B cell (primary cell): ENCODE data around the gene CD163. TPM values are rescaled to one million over a fixed set of nuclear protein-coding genes. Genes with fewer than 3 reads are reported as not detected.

Source experiments
- ATAC-seq: fragments of 200-7000 bp; cut with Tn5 transposase; one replicate; pipeline ENCODE4 v1.10.0; 2021; ENCODE audit warnings: low read depth, mild to moderate bottlenecking, moderate number of reproducible peaks, moderate library complexity
- CTCF ChIA-PET: fragments of 350-600 bp; sonication (Branson Sonifier 250); formaldehyde crosslinking; loops from one replicate; lab custom pipeline; 2021; ENCODE audit warnings: antibody characterized with exemption, inconsistent platforms; lab: Charles Lee
- POLR2A ChIA-PET: fragments of 350-600 bp; sonication (Branson Sonifier 250); formaldehyde crosslinking; loops from one replicate; lab custom pipeline; 2021; ENCODE audit warnings: antibody characterized with exemption; lab: Charles Lee
- DNase-seq: peaks from one replicate; pipeline ENCODE4 v3.0.0; 2013
- H2AFZ ChIP-seq: 2 replicates; pipeline ENCODE4 v1.6.1; 2012; ENCODE audit warnings: mild to moderate bottlenecking, low read depth, low read length; ENCODE audit not compliant: insufficient read depth, poor library complexity, severe bottlenecking
- H3K27ac ChIP-seq, 2 donors: 1 replicate in 1 of 2; 2 replicates in 1 of 2; pipeline ENCODE4 v1.5.1; 2012 to 2013; ENCODE audit warnings: low read length in 2 of 2, mild to moderate bottlenecking in 2 of 2, moderate library complexity in 1 of 2
- H3K27me3 ChIP-seq, 4 experiments: fragments of 200-600 bp in 1 of 4; sonication (generic) in 1 of 4; replicated peaks in 1 of 4; 1 replicate in 2 of 4; 2 replicates in 2 of 4; pipeline versions ENCODE4 v1.6.1 to v1.7.0; 2013 to 2016; ENCODE audit warnings: low read length in 3 of 4, mild to moderate bottlenecking in 2 of 4, mixed read lengths in 1 of 4, moderate library complexity in 1 of 4; ENCODE audit not compliant: insufficient read depth in 4 of 4, control insufficient read depth in 3 of 4; ENCODE audit errors: control extremely low read depth in 1 of 4
- H3K36me3 ChIP-seq, 2 experiments: replicated peaks in 1 of 2; 1 replicate in 1 of 2; 2 replicates in 1 of 2; pipeline versions ENCODE4 v1.6.1 to v1.7.1; 2013; ENCODE audit warnings: low read length in 1 of 2; ENCODE audit not compliant: insufficient read depth in 2 of 2, control insufficient read depth in 1 of 2; ENCODE audit errors: control extremely low read depth in 1 of 2, extremely low read depth in 1 of 2
- H3K4me1 ChIP-seq, 2 donors: fragments of 200-600 bp in 1 of 2; sonication (generic) in 1 of 2; 1 replicate in 1 of 2; 2 replicates in 1 of 2; pipeline versions ENCODE4 v1.5.1 to v1.6.1; 2013 to 2017; ENCODE audit warnings: low read length in 2 of 2; ENCODE audit not compliant: control insufficient read depth in 2 of 2, insufficient read depth in 2 of 2
- H3K4me2 ChIP-seq: replicated peaks from 2 replicates; pipeline ENCODE3; 2012; ENCODE audit warnings: mild to moderate bottlenecking, low read depth, low read length; ENCODE audit not compliant: poor library complexity, severe bottlenecking
- H3K4me3 ChIP-seq, 5 experiments: fragments of 200-600 bp in 1 of 5; sonication (generic) in 1 of 5; 1 replicate in 3 of 5; 2 replicates in 2 of 5; pipeline versions ENCODE4 v1.5.1 to v1.7.0; 2011 to 2016; ENCODE audit warnings: low read length in 4 of 5, mild to moderate bottlenecking in 4 of 5, low read depth in 2 of 5, control low read depth in 1 of 5, moderate library complexity in 1 of 5; ENCODE audit not compliant: insufficient read depth in 1 of 5; ENCODE audit errors: control extremely low read depth in 1 of 5, extremely low read depth in 1 of 5
- H3K79me2 ChIP-seq: fragments of 200-600 bp; sonication (generic); one replicate; pipeline ENCODE4 v1.6.0; 2016; ENCODE audit warnings: low read length; ENCODE audit not compliant: control insufficient read depth, insufficient read depth
- H3K9ac ChIP-seq: fragments of 200-600 bp; sonication (generic); 2 replicates; pipeline ENCODE4 v1.6.1; 2017; ENCODE audit warnings: mild to moderate bottlenecking, low read length, moderate library complexity
- H3K9me3 ChIP-seq, 3 donors: one replicate each; pipeline versions ENCODE4 v1.6.1 to v1.7.1; 2013; ENCODE audit warnings: low read length in 2 of 3; ENCODE audit not compliant: control insufficient read depth in 2 of 3, insufficient read depth in 1 of 3; ENCODE audit errors: control extremely low read depth in 1 of 3
- H4K20me1 ChIP-seq: 2 replicates; pipeline ENCODE4 v1.6.0; 2012; ENCODE audit warnings: mild to moderate bottlenecking, low read length; ENCODE audit not compliant: insufficient read depth, control insufficient read depth, poor library complexity, severe bottlenecking
- H3K27ac Mint-ChIP-seq: one replicate; pipeline ENCODE4 v1.8.0; 2021; ENCODE audit warnings: mixed read lengths
- H3K27me3 Mint-ChIP-seq: one replicate; pipeline ENCODE4 v1.8.0; 2021; ENCODE audit warnings: mixed read lengths
- H3K4me1 Mint-ChIP-seq: one replicate; pipeline ENCODE4 v1.8.0; 2021; ENCODE audit warnings: mixed read lengths
- H3K4me3 Mint-ChIP-seq: one replicate; pipeline ENCODE4 v1.8.0; 2021; ENCODE audit warnings: mixed read lengths
- H3K9me3 Mint-ChIP-seq: one replicate; pipeline ENCODE4 v1.8.0; 2022; ENCODE audit warnings: mixed read lengths; ENCODE audit not compliant: insufficient read depth
- CTCF ChIP-seq: fragments of 200-600 bp; IDR thresholded peaks from one replicate; pipeline ENCODE4 v1.8.0; 2022; ENCODE audit warnings: antibody characterized with exemption, mild to moderate bottlenecking
- EZH2 ChIP-seq: IDR thresholded peaks from 2 replicates; pipeline ENCODE4 v1.6.1; 2012; ENCODE audit warnings: borderline replicate concordance, low read depth, mild to moderate bottlenecking, moderate library complexity, low read length; ENCODE audit not compliant: insufficient read depth, poor library complexity, severe bottlenecking
- WGBS: methylation state at CpG from one replicate; pipeline ENCODE4 v1.1.5; 2013; ENCODE audit warnings: missing lambda C conversion rate; ENCODE audit not compliant: insufficient coverage; 5-methylcytosine and 5-hydroxymethylcytosine counted together
- intact Hi-C: fragments of 100-400 bp; cut with micrococcal nuclease; formaldehyde crosslinking; loops from one replicate; pipeline ENCODE4 v1.10.0; 2022
- polyA plus RNA-seq: library from polyadenylated mRNA; depleted of rRNA; stranded (reverse); fragments of >200 nt; gene quantifications from 2 replicates; pipeline ENCODE4 v1.2.3, GENCODE V29; 2012
- total RNA-seq, 2 donors: library from RNA; stranded (reverse); fragments of 120-200 nt in 1 of 2; gene quantifications; 1 replicate in 1 of 2; 2 replicates in 1 of 2; pipeline versions ENCODE4 v1.2.3 to v1.2.4, GENCODE V29; 2013 to 2022

CD163 gene
- total and polyA plus RNA-seq, 2 donors (not counting 1 experiment from before 2014, with no cell fraction given), result 1.1 to 1.8 TPM

- Histone ChIP-seq H3K9me3 (no peaks in the 10 kb centered on the region), H2AFZ (no peak overlapping the region), H4K20me1 (no peaks in the 10 kb centered on the region), H3K4me3 (no peak overlapping the region), H3K79me2 (no peaks in the 10 kb centered on the region), H3K9ac (no peak overlapping the region), H3K27me3 (peaks cover 0 to 6% (median 0%) of the 10 kb centered on the region in 4 experiments), H3K27ac (no peak overlapping the region), H3K4me2 (no peak overlapping the region), H3K36me3 (no peaks in the 10 kb centered on the region), H3K4me1 (no peaks in the 10 kb centered on the region)
- no peaks in the 10 kb centered on the region for H3K4me1 Mint-ChIP-seq
- ChIA-PET CTCF (no interaction called here), POLR2A (no interaction called here)
- peaks cover 18% of the 10 kb centered on the region for H3K27me3 Mint-ChIP-seq
- no peak for ATAC-seq
- TF ChIP-seq CTCF (no peak), EZH2 (no peak)
- H3K4me3 Mint-ChIP-seq, result no peak overlapping the region
- WGBS, result 82% methylated on average over 4 of the region's 6 CpGs
- H3K27ac Mint-ChIP-seq, result no peak overlapping the region
- DNase-seq, result no peak
- intact Hi-C loops, result no loop called here
- H3K9me3 Mint-ChIP-seq, result no peaks in the 10 kb centered on the region
Observed at GRCh38 chr12:7486512-7486911, 17.1 kb downstream of the CD163 start.

DNA sequence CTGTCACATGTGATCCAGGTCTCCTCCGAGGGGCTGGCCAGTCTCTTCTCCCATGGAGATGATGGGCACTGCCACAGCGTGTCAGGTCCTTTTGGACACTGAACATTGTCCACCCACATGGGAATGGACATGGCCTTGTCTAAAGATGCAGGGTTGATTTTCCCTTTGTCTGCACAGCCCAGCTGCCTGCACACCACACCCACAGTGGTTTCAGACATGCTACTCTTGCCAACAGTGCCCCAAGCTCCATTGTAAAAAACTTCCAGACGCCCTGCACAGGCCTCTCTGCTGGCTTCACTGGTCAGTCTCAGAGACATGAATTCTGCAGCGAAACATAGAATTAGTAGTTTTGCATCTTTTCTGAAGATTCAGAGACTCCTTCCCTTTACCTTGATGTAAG, 18.5 kb downstream of the CD163 start:
- Mint-ChIP-seq H3K27ac (no peak overlapping the region), H3K9me3 (no peaks in the 10 kb centered on the region), H3K4me3 (no peak overlapping the region), H3K27me3 (peaks cover 17% of the 10 kb centered on the region), H3K4me1 (no peaks in the 10 kb centered on the region)
- Histone ChIP-seq H4K20me1 (no peaks in the 10 kb centered on the region), H3K9me3 (no peaks in the 10 kb centered on the region), H3K27me3 (peaks cover 0 to 6% (median 0%) of the 10 kb centered on the region in 4 experiments), H3K9ac (no peak overlapping the region), H3K79me2 (no peaks in the 10 kb centered on the region), H3K36me3 (no peaks in the 10 kb centered on the region), H3K4me3 (no peak overlapping the region), H2AFZ (no peak overlapping the region), H3K4me1 (no peaks in the 10 kb centered on the region), H3K4me2 (no peak overlapping the region), H3K27ac (no peak overlapping the region)
- intact Hi-C loops, result no loop called here
- TF ChIP-seq CTCF (no peak), EZH2 (no peak)
- POLR2A ChIA-PET, result no interaction called here
- DNase-seq (no peak), ATAC-seq (no peak)
- CTCF ChIA-PET, result no interaction called here
- 95% methylated on average over 2 of the region's 4 CpGs for WGBS
